ENCODE results near the gene AUNIP.
"Not testable (repeated sequence)": the region's sequence is repeated elsewhere in the genome, so short reads cannot be mapped to it uniquely, and the experiment has no call there.

AUNIP gene

GRCh38 chr1:25863486-25864262 lies 4.4 kb upstream of the AUNIP start:
- peak; percentile 46 for DNase-seq

GRCh38 chr1:25862785-25863485 lies 3.7 kb upstream of the AUNIP start:
- DNase-seq: peak; percentile 52

- DNase-seq: peak; percentile 45
Observed at GRCh38 chr1:25861316-25862286, 2.3 kb upstream of the AUNIP start.

DNA sequence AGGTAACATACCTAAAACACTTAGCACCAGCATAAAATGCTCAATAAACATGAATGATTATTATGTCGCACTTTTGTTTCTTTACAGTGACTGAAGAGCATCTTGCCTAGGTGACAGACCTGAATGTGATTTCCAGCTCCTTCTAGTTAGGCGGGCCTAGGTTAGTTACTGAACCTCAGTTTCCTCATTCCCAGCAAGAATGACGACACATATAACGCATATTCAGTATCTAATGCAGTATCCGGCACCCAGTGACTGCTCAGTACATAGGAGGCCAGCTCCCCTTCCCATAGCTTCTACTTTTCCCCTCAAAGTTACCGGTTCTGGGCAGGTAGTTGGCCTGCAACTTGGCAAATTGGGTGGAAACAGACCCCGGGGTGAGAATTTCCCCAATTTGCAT lies 763 bp downstream of the AUNIP start:
- DNase-seq: no peak

GRCh38 chr1:25856856-25857255 lies 2.4 kb downstream of the AUNIP start:
- DNase-seq: no peak

GRCh38 chr1:25854554-25854953 lies 4.7 kb downstream of the AUNIP start:
- no peak for DNase-seq

DNA sequence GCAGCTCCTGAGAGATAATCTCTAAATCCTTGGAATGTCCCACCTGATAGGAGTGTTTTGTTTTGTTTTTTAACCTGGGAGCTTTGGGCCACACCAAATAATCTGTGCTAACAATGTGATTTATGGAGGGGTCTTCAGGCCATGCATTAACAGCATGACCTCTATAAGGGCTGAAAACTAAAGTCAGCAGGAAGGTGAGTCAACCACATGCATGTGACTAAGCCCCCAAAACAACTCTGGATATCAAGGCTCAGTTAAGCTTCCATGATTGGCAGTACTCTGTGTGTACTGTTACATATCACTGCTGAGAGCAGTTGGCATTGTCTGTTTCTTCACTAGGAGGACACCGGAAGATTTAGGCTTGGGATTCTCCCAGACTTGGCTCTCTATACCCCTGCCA lies 10.7 kb downstream of the AUNIP start:
- no peak for DNase-seq

DNA sequence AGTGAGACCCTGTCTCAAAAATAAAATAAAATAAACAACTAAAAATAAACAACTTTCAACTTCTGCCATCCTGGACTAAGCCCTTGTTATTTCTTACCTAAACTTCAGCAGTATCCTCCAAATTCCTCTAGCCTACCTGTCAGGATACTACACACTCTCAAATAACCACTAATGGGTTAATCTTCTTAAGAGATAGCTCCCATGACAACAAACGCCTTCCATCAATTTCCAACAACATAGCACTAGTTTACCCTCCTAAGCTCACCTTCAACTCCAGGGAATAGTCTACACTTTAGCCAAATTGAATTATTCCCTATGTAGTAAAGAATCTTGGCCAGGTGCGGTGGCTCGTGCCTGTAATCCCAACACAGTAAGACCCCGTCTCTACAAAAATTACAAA lies 11.3 kb downstream of the AUNIP start:
- DNase-seq: no peak

DNA sequence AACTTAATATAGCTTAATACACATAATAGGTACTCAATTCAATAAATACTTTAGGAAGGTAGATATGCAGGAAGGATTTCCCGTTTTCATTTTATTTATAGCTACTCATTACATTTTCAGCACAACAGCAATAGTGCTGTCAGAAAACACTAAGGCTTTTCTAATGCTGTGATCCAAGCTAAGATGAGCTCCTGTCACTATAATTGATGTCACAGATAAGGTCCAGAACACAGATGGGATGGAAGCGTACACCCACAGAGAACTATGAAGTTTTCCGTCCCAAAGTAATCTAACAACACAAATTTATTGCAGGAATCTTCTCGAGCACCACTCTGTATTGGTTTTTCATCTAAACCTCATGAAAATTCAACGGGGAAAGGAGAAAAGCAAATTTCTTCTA lies 13.6 kb downstream of the AUNIP start:
- no peak for DNase-seq

- no peak for DNase-seq
Observed at GRCh38 chr1:25844536-25845337, 14.5 kb downstream of the AUNIP start.

GRCh38 chr1:25843483-25843882 lies 15.8 kb downstream of the AUNIP start:
- no peak for DNase-seq

GRCh38 chr1:25839808-25840207 lies 19.4 kb downstream of the AUNIP start:
- DNase-seq: not testable (repeated sequence)

DNA sequence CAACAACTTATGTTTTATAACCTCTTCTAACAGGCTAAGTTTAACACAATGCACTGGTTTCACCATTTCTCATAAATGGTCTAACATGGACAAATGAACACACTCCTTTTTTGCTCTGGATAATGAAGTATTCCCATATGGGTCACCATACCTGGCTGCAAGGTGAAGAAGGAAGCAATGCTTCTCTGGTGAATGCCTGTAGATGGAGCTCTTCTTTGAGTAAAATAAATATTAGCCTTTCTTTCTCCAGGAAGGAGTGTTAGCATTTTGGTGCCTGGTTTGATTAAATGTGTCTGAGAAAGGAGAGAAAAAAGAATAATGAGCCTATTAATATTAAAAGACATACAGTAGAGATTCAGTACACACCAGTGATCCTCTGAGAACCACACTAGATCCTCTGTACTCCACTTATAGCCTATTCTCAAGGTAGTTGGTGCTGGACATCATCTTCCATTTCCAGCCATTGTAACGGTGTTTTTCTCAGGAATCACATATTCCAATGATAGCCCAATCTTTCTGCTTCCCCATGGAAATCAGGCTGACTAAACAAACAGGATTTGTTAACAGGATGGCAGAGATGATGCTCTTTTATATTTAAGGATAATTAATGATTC lies 21.9 kb downstream of the AUNIP start:
- no peak for DNase-seq

DNA sequence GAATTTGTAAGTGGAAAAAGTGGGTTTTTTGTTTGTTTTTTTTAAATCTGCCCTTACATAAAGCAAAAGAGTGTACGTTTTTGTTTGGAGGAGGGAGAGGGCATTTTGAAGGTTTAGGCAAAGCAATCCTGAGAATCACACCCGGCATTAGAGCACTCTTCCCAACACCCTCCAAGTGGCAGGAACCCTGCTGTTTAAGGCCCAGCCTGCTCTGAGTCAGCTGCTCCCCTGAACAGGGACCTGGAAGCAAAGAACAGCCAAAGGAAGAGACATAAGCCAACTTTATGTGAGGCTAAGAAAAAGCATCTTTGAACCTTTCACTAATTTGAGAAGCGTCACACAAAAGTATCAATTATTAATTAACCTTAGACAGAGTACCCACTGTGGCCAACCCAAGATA lies 22.6 kb downstream of the AUNIP start:
- no peak for DNase-seq

GRCh38 chr1:25834894-25835293 lies 24.4 kb downstream of the AUNIP start:
- DNase-seq: no peak

- DNase-seq: no peak
Observed at GRCh38 chr1:25833158-25833557, 26.1 kb downstream of the AUNIP start.

- no peak for DNase-seq
Observed at GRCh38 chr1:25832336-25833037, 26.8 kb downstream of the AUNIP start.

- no peak for DNase-seq
Observed at GRCh38 chr1:25831569-25832196, 27.6 kb downstream of the AUNIP start.

DNA sequence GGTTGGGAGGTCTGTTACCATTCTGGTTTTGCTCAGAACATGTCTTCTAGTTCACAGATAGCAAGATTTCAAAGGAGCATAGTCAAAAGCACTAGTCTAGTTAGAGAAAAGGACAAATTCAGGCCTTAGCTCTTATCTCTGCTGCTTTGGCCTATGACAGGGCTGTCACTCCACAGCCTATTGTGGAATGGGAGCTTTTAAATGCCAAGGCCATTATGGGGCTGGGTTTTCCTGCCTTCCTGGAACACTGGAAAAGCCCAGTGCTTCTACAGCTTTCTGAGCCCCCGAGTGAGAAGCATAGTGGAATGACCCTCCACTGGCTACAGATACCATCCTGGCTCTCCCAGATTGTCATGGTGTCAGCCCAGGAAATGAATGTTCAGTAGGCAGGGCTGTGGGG lies 30.2 kb downstream of the AUNIP start:
- DNase-seq: no peak

GRCh38 chr1:25828491-25828890 lies 30.8 kb downstream of the AUNIP start:
- DNase-seq: no peak

DNA sequence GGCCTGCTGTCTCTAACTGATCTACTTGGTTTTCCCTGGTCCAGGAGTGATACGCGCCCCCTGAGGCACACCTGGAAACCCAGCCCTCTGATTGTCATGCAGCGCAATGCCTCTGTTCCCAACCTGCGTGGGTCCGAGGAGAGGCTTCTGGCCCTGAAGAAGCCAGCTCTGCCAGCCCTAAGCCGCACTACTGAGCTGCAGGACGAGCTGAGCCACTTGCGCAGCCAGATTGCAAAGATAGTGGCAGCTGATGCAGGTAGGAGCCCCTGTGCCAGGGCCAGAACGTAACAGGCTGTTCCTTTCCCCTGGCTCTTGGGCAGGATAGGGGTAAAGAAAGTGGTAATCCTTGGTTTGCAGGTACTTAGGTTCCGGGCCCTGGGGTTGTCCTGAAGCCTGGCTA lies 32.7 kb downstream of the AUNIP start:
- no peak for DNase-seq
